ENCODE results near the gene PRKAG2.
"Not testable (repeated sequence)": the region's sequence is repeated elsewhere in the genome, so short reads cannot be mapped to it uniquely, and the experiment has no call there.

Gene PRKAG2

DNA sequence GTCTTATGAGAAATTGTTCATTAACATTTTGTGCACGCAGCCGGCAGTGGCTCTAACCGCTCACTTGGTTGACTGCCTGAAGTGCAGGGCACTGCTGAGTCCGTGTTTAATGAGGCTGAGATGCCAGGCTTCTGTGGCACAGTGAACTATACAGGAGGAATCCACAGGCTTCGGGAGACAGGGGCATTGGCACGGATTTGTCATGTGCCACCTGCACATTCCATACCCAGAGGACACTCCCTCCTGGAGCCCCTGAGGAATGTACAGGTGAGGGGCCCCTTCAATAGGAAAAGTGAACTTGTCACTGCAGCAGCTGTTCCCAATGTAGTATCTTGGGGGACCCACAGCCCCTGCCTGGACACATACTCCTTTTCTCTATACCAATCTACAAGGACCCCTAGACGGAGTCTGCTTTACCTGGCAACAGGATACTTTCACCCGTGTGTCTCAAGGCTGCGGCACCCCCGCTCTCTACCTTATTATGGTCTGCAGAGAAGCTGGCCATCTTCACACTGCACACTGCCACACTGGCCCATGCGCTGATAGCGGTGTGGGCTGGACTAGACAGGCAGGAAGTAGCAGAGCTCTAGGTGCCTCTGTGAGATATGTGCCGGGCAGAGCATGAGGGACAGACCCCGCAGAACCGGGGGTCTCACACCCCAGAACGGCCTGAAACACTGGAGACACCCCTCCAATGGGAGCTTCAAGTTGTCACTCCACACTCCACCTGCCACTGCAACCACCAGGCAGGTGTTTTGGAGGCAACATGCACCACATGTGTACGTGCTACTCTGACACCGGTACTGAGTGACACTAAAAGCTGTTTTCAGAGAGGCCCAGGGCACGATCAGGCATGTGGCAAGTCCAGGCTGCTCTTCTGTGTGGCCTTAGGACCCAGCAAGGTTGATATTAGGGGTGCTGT is 285.8 kb downstream of the PRKAG2 start:
- no peak for DNase-seq (ENCODE audit: low read depth in 2 of 2)

DNA sequence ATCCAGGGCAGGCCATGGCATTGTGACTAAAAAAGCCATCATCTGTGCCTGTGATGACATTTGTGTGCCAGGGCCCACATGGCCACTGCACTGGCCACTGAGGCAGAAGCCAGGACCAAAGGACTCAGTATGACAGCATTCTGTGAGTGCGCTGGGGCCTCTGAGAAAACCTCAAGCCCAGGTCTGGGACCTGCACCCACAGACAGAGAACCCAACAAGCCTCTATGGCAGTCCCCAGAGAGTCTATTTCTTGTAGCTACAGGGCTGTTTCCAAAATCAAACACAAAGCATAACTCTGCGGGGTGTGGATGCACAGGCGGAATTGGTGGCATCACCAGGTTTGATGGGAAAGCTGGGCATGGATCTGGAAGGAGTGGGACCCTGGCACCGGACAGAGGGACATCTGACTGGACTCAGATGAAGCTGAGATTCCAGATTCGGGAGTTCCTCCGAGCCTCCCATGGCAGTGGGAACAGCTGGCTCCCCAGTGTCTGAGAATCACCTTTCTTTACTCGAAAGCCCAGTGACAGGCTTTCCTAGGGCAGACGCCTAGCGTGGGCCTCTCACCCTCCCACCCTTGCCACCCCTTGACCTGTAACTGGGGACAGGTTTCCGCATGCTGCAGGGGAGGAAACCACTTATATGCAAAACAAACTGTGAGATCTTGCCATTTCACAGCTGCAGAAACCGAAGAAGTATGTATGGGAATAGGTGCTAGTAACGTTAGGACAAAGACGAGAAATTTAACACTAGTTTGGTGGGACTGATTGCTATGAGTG is 286.7 kb downstream of the PRKAG2 start:
- DNase-seq (ENCODE audit: low read depth in 2 of 2): no peak

DNA sequence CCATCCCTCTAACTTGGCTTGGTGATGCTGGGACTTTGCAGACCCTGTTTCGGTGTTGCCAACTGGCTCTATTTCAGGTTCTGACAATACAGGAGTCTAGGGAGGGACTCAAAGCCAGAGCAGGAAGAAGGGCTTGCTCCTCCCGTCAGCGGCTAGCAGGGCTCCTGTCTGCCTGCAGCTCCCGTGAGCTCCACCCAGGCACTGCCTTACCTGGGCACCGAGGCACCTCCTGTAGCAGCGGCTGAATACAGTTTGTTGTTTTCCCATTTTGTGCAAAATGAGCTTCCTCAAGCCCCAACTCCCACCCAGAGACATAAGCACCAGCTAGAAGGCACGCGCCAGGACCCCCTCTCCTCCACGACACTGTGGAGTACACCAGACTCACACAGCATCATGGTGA is 287.9 kb downstream of the PRKAG2 start:
- no peak for DNase-seq (ENCODE audit: low read depth in 2 of 2)

DNA sequence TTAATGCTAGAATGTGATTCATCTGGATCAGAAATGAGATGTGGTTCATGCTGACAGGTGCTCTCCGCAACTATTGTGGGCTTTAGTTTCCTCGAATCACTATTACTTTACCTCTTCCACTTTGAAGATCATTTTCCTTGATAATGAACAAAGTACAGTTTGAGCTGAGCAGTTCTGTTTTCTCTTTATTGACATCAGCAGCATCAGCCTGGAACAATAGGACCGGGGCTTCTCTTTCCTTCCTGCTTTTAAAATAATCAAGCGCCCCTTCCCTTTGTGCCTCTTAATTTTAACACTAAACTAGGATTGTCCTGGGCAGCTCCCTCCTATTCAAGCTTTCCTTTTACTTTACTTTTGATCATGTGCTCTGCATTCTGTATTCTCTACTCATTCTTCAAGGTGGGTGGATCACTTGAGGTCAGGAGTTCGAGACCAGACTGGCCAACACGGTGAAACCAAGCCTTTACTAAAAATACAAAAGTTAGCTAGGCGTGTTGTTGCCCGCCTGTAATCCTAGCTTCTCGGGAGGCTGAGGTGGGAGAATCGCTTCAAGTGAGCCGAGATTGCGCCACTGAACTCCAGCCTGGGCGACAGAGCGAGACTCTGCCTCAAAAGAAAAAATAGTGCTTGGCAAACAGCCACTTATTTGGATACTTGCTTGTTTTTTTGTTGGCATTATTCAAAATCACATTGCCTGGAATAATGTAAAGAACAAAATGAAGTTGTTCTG is 290.2 kb downstream of the PRKAG2 start:
- DNase-seq (ENCODE audit: low read depth in 2 of 2): no peak

DNA sequence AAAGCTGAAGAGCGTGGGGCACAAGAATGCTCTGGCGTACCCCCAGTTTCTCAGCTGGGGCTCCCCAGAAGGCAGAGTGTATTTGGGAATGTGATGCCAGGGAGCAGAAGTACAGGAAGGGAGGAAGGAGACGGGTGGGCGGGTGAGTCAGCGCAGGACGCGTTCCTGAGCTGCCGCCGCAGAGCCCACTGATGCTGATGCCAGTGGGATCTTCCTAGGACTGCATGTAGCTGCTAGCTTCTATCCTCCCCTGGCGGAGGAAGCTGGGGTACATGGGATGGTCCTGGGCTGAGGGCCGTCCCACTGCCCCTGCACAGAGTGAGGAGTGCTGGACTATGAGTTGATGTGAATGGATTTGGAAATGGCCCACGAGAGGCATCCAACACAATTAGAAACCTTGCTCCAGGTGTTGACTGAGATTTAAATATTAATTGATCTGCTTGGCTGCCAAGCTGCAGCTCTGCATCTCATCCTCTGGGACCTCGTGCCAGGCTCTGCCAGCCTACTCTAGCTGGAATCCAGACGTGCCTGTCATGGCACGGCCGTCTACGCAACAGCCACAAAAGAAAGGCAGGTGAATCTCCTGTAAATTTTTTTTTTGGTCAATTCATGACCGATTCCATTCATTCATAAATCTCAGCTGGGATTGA is 291.0 kb downstream of the PRKAG2 start:
- no peak for DNase-seq (ENCODE audit: low read depth in 2 of 2)

DNA sequence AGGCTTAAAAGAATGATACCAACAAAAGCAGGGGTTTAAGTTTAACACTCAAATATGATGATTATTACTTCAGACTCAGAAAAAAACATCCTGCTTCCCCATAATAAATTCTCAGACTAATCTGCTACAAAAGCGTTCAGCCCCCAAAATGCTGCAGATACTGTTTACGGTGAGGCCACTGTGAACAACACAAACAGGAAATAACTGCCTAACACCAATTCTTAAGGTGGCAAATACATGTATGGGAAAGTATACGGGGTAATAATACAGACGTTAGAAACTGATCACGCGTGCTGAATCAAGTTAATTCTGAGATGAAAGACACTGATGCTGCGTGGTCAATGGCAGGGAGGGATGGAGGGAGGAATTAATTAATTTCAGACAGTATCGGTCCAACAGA is 295.2 kb downstream of the PRKAG2 start:
- no peak for DNase-seq (ENCODE audit: low read depth in 2 of 2)

DNA sequence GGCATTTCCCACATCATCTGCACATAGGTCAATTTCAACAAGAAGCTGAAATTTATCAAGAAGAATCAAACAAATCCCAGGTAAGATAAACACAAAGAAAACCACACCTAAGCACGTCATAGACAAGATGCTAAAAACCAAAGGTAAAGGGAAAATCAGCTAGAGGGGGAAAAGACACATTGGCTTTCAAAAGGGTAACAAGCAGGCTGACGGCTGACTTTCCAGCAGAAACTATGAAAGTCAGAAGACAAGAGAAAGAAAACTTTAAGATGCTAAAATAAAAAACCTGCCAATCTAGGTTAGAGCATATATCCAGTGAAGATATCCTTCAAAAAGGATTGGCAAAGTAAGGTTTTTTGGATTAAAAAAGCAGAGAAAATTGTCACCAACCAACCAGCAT is 297.3 kb downstream of the PRKAG2 start:
- DNase-seq (ENCODE audit: low read depth in 2 of 2): no peak

DNA sequence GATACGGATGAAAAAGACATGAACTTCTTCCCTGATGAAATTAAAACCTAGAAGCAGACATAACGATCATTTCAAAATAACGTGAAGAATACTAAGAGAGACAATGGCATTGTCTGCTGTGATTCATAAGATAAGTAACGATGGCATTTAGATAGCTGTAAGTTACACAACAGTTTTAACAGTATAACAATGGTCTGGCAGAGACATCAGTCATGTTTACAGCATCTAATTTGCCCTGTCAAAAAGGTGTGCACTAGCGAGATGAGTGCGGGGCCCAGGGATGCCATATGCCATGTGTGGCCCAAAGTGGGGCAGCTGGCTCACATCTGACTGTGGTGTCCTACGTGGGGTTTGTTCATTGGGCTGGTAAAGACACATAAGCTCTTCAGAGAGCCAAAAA is 301.5 kb downstream of the PRKAG2 start:
- no peak for DNase-seq (ENCODE audit: low read depth in 2 of 2)

DNA sequence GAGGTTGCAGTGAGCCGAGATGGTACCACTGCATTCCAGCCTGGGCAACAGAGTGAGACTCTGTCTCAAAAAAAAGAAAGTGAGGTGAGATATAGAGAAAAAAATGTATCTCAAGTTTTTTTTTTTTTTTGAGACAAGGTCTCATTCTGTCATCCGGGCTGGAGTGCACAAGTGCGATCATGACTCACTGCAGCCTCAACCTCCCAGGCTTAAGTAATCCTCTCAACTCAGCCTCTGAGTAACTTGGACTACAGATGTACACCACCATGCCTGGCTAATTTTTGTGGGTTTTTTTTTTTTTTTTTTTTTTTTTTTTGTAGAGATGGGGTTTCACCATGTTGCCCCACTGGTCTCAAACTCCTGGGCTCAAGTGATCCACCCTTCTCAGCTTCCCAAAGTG is 303.9 kb downstream of the PRKAG2 start:
- DNase-seq (ENCODE audit: low read depth in 2 of 2): not testable (repeated sequence)

DNA sequence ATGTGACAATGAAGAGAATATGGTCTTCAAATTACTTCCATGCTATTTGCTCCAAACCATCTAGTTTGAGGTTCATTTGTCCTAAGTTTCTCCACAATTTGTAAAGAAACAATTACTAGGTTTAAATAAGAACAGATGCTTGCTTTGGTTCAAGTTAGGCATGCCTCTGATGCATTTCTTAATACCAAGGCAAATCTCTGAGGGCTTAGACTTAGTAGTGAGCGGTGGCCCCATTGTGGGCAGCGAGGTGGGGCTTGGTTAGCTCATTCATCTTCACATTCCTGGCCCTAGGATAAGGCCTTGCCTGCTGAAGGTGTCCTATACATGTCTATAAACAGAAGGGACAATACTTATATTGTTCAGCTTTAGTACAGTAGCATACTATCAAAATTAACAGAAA is 304.8 kb downstream of the PRKAG2 start:
- no peak for DNase-seq (ENCODE audit: low read depth in 2 of 2)

DNA sequence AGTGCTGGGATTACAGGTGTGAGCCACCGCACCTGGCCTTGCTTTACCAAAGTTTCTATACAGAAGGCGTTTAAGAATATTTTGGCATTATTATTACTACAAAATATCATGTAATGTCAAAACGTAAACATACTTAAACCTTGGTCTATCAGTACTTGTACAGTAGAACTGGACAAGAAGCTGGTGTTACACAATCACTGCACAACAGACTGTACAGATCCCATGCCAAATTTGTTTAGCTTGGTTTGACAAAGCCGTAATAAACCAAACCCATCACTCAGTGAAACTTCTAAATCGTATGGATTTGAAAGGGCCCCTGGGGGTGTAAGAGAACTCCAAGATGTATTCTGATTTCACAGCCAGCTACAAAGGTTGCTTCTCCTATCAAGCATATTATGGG is 305.4 kb downstream of the PRKAG2 start:
- no peak for DNase-seq (ENCODE audit: low read depth in 2 of 2)

DNA sequence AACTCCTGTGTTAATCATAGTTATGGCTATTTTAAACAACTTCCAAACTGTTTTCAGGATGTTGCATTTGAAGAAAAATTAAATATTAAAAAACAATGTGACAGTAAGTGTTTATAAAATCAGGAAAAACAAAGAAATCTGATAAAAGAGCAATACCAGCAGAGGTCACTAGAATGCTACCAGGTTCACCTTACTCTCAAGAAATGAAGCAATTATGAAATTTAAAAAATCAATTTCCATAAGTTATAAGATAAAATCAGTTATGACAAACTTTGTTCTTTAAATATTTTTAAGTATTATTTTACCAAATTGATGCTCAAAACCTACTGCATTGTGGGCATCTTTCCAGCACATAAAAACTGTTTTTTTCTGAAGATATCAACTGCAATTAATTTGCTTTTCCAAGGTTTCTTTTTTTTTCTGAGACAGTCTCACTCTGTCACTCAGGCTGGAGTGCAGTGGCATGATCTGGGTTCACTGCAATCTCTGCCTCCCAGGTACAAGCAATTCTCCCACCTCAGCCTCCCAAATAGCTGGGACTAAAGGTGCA is 306.5 kb downstream of the PRKAG2 start:
- no peak for DNase-seq (ENCODE audit: low read depth in 2 of 2)

DNA sequence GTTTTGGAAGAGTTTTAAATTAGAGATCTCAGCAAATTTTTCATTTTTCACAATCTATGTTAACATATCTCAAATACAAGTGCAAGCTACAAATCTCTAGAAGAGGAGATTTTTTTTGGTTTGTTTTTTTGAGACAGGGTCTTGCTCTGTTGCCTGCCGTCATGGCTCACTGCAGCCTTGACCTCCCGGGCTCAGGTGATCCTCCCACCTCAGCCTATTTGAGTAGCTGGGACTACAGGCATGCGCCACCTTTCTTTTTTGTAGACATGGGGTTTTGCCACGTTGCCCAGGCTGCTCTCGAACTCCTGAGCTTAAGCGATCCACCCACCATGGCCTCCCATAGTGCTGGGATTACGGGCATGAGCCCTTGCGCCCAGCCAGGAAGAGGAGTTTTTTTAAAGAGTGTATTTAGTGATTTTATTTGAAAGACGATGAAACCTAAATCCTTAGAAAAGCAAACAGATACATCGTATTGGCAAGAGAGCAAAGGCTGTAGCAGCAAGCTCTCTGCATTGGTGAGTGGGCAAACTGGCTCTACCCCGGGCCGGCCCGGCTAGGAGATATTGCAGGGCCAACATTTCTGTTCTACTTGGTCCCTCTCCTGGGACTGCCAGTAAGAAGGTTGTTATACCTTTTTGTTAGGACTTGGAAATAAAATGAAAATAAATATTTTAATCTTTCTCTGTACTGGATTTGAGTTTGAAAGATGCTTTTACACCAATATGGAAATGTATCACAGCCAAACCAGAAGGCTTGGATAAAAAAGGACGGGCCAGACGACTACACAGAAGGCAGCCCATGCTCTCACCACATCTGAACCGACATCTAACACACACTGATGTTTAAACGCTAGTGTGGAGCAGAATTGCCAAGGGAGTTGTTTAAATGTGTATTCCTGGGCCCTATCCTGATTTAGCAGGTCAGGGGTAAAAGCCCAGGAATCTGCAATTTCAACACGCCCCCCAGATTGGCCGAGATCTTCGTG is 307.7 kb downstream of the PRKAG2 start:
- no peak for DNase-seq (ENCODE audit: low read depth in 2 of 2)

DNA sequence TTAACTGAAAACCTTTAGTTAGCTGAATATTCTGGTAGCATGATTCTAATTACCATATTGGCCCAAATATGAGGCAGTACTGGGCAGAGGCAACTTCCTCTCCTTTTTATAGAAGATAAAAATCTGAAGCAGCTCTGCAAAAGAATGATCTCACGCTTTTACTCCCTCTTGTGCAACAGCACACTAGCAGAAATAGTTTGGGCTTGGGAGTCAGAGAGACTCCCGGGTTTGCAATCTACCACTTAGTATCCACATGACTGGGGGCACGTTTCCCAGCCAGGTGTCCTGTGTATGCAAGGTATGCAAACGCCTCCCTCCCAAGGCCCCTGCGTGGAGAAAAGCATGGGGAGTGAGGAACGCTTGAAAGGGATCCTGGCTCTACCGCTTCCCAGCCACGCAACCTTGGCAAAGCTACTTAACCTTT is 310.0 kb downstream of the PRKAG2 start:
- no peak for DNase-seq (ENCODE audit: low read depth in 2 of 2)

DNA sequence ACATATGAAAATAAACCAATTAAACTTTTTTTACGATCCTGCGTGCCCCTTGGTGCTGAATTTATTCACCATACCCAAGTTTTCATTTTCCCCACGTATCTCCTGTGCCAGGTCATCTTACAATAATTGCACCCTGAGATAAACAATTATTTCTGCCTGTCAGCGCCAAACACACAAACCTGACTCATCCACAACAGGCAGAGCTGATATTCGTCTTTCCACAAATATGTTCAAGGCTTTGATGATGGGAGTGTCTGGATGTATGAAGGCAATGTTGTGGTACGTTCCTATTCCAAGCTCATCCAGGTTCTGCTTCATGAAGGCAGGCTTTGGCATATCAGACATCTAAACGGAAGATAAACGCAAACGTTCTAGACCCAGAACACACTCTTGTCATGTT is 311.4 kb downstream of the PRKAG2 start:
- no peak for DNase-seq (ENCODE audit: low read depth in 2 of 2)

DNA sequence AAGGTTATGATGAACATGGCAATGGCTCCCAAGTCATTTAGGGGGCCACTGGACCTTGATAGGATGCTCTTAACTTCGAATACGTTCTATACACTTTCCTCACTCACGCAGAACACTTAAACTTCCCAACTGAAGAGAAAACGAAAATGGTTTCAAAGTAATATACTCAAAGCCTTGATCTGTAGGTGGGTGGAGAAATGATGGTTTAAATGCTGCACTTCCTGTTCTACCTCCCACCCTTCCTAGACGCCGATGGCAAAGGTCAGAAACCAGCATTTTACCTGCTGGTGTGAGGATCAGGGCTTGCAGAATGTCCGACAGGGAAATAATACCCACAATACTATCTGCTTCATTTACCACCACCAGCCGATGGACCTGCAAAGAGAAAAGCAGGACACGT is 316.7 kb downstream of the PRKAG2 start:
- no peak for DNase-seq (ENCODE audit: low read depth in 2 of 2)

DNA sequence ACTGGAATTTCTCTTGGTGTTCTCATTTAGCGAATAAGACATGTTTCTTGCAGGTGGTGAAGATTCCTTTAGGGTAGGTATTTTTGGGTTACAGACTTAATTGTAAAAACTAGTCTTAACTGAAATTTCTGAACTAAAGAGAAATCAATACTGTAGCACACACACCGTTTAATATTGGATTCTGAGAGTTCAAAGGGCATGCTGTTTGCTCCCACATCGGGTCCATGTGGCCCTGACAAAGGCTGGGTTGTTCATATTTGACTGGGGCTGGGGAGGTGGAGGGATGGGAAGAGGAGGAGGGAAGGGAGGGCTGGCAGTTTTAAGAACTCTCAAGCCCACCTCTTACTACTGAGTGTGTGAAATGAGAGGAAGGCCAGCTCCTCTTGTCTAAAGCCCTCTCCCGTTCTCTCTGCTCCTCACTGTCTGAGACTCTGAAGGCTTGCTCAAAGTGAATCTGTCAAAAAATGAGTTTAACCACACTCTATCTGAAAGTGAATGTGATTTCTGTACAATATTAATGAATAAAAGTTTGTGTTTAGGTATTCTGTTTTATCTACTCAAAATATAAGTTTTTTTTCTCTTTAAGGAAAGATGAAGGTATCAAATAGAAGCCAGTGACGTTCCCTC is 317.2 kb downstream of the PRKAG2 start:
- no peak for DNase-seq (ENCODE audit: low read depth in 2 of 2)

DNA sequence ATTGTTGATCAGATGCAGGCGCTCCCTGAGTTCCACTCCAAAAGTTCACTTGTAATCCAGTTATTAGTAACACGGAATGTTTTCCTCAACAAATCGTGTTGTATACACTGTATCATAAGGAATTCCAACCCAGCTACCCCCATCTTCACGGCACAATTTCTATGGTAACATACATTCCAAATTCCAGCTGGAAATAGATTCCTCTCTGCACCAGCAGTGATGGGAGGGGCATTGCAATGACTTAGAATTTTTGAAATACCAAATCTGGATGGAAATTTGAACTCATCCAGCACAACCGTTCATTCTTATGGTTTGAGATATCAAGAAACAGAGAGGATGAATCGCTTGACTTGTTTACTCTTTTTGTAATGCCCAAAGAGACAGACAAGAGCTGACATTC is 318.3 kb downstream of the PRKAG2 start:
- DNase-seq (ENCODE audit: low read depth in 2 of 2): no peak

DNA sequence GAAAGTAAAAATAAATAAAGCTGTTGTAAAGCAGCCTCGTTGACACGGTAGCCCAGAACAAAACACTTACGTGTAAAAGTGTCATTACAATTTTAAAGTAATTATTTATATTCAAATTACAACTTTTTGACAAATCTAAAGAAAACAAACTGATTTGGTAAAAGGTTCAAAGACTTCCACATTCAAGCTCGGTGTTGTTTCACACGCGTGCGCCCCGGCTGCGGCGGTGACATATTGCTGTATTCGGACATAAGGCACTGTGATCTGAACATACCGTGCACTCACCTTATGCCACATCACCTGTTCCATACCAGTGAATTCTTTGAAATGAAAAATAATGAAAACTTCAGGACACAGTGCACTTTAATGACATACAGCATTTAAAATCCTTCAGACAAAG is 320.3 kb downstream of the PRKAG2 start:
- no peak for DNase-seq (ENCODE audit: low read depth in 2 of 2)

DNA sequence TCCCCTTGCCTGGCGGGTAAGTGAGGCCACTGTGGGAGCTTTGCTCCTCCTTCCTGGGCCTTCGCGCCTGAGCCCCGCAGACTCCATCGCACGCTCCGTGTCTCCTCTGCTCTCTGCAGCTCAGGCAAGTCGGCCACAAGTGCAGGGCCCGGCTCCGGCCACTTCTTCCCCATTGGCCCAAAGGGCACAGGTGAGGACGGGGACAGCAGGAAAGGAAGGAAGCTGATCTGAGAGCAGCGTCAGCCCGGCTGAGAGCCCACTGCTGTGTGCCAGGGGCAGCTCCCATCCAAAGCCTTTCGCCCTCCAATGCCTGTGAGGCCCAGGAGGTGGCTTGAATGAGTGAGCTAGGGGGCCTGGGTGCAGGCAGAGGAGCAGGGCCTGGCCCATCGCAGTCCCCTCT is 323.6 kb downstream of the PRKAG2 start:
- no peak for DNase-seq (ENCODE audit: low read depth in 2 of 2)

All from stimulated activated CD8-positive, alpha-beta memory T cell treated with anti-CD3 and anti-CD28 coated beads, Interleukin-7, amount 100 ng/mL, for 4 hours (primary cell).